Left lung (tissue), 10 donors: Measurements from ENCODE around the gene FAM181A. TPM values are rescaled to one million over a fixed set of nuclear protein-coding genes. Genes with fewer than 3 reads are reported as not detected.

Source experiments
- ATAC-seq: fragments of 200-7000 bp; cut with Tn5 transposase; one replicate; pipeline ENCODE4 v1.9.1; 2020; ENCODE audit warnings: moderate library complexity
- DNase-seq, 4 donors: peaks; one replicate each; pipeline ENCODE4 v3.0.0-alpha.2; 2013 to 2020
- H3K27ac ChIP-seq, 2 donors: fragments of 200-600 bp; sonication (generic) in 1 of 2; one replicate each; pipeline versions ENCODE4 v1.5.0 to v1.8.0; 2020 to 2021
- H3K27me3 ChIP-seq, 2 donors: fragments of 200-600 bp; sonication (generic) in 1 of 2; one replicate each; pipeline versions ENCODE4 v1.5.0 to v1.8.0; 2020 to 2021
- H3K36me3 ChIP-seq, 2 donors: fragments of 200-600 bp; sonication (generic) in 1 of 2; one replicate each; pipeline versions ENCODE4 v1.5.0 to v1.8.0; 2020 to 2021
- H3K4me1 ChIP-seq, 2 donors: fragments of 200-600 bp; one replicate each; pipeline ENCODE4 v1.8.0; 2021
- H3K4me3 ChIP-seq, 2 donors: fragments of 200-600 bp; sonication (generic) in 1 of 2; one replicate each; pipeline versions ENCODE4 v1.5.0 to v1.8.0; 2020 to 2021; ENCODE audit warnings: mild to moderate bottlenecking in 1 of 2
- H3K9me3 ChIP-seq, 2 donors: fragments of 200-600 bp; sonication (generic) in 1 of 2; one replicate each; pipeline versions ENCODE4 v1.5.0 to v1.8.0; 2020 to 2021
- CTCF ChIP-seq, 2 donors: fragments of 200-600 bp; sonication (generic) in 1 of 2; IDR thresholded peaks; one replicate each; pipeline versions ENCODE4 v1.5.0 to v1.8.0; 2021; ENCODE audit warnings: antibody characterized with exemption in 2 of 2
- intact Hi-C, 2 donors: fragments of 100-400 bp; cut with DNase I; formaldehyde crosslinking; loops; one replicate each; pipeline versions ENCODE4 v1.11.2 to v1.14.2; 2022
- polyA plus RNA-seq, 6 donors: library from polyadenylated mRNA; unstranded; fragments of 120-200 nt; gene quantifications; one replicate each; pipeline ENCODE4 v1.2.1, GENCODE V29; 2013; ENCODE audit not compliant: insufficient read length in 6 of 6
- total RNA-seq, 2 donors: library from RNA; stranded (reverse); fragmentation: NEBNext Ultra II Directional; extraction: Animal tissue kit (Norgen Biotek cat#: 25700); gene quantifications; one replicate each; pipeline ENCODE4 v1.2.1, GENCODE V29; 2021
- donor health status: DM: no; HTN: yes; CAD: no.
- donor health status: DM: no; HTN: no; CAD: no.

The FAM181A gene
- total and polyA plus RNA-seq, 8 donors: 0.10 to 1.1 (median 0.37) TPM; not detected in 2

GRCh38 chr14:93946541-93947090 is 19.5 kb downstream of the FAM181A start:
- intact Hi-C loops: no loop called here
- no peaks in the 10 kb centered on the region for H3K9me3 ChIP-seq
- TF ChIP-seq CTCF (IDR thresholded peaks at IDR 0.05): no peak
- H3K4me3 ChIP-seq: no peak overlapping the region
- DNase-seq: no peak
- no peak overlapping the region for H3K27ac ChIP-seq
- H3K4me1 ChIP-seq: no peaks in the 10 kb centered on the region
- peaks cover 0 to 6% of the 10 kb centered on the region in 2 donors for H3K27me3 ChIP-seq
- no peak for ATAC-seq
- H3K36me3 ChIP-seq: no peaks in the 10 kb centered on the region

- no peak overlapping the region for H3K27ac ChIP-seq
Measured at GRCh38 chr14:93947282-93947681, 20.1 kb downstream of the FAM181A start.

GRCh38 chr14:93949511-93950075 is 22.4 kb downstream of the FAM181A start:
- Histone ChIP-seq H3K27ac (no peak overlapping the region), H3K4me3 (no peak overlapping the region), H3K9me3 (no peaks in the 10 kb centered on the region), H3K4me1 (peaks cover 0 to 4% of the 10 kb centered on the region in 2 donors), H3K27me3 (peaks cover 0 to 13% of the 10 kb centered on the region in 2 donors), H3K36me3 (no peaks in the 10 kb centered on the region)
- no peak for TF ChIP-seq CTCF (IDR thresholded peaks at IDR 0.05)
- ATAC-seq (no peak), DNase-seq (peak in 1 of 4 donors; percentile 57)
- intact Hi-C loops: no loop called here

More at GRCh38 chr14:93947282-93947681, 20.1 kb downstream of the FAM181A start:
- no peak overlapping the region for H3K4me3 ChIP-seq
- no peaks in the 10 kb centered on the region for H3K9me3 ChIP-seq
- no peak for TF ChIP-seq CTCF (IDR thresholded peaks at IDR 0.05)
- H3K4me1 ChIP-seq: no peaks in the 10 kb centered on the region
- no peak for ATAC-seq
- peak in 1 of 4 donors; percentile 59 for DNase-seq
- H3K27me3 ChIP-seq: peaks cover 0 to 8% of the 10 kb centered on the region in 2 donors
- no peaks in the 10 kb centered on the region for H3K36me3 ChIP-seq
- intact Hi-C loops: no loop called here

GRCh38 chr14:93950948-93951634 is 23.9 kb downstream of the FAM181A start:
- intact Hi-C loops: no loop called here
- Histone ChIP-seq H3K27ac (no peak overlapping the region), H3K4me3 (no peak overlapping the region), H3K4me1 (peaks cover 0 to 19% of the 10 kb centered on the region in 2 donors), H3K9me3 (no peaks in the 10 kb centered on the region), H3K27me3 (peaks cover 0 to 13% of the 10 kb centered on the region in 2 donors), H3K36me3 (no peaks in the 10 kb centered on the region)
- no peak for TF ChIP-seq CTCF (IDR thresholded peaks at IDR 0.05)
- peak in 1 of 4 donors; percentile 67 for DNase-seq
- ATAC-seq: no peak
